K562 (cell line): ENCODE results near the gene GPR33. TPM values are rescaled to one million over a fixed set of nuclear protein-coding genes. Genes with fewer than 3 reads are reported as not detected.

Experiments used
- BRD4 ChIP-seq: fragments of 200-600 bp; sonication (generic); IDR thresholded peaks from 2 replicates; pipeline ENCODE4 v1.6.1; 2017; ENCODE audit warnings: inconsistent platforms
- ERF ChIP-seq: fragments of 450-650 bp; formaldehyde crosslinking; IDR thresholded peaks from 2 replicates; pipeline ENCODE4 v1.4.0; 2020; ENCODE audit warnings: mild to moderate bottlenecking, mixed read lengths
- FOXM1 ChIP-seq, 2 experiments: fragments of 450-650 bp in 1 of 2; sonication (generic) in 1 of 2; formaldehyde crosslinking in 1 of 2; IDR thresholded peaks; 2 replicates each; pipeline versions ENCODE4 v1.6.1 to v1.9.0; 2017 to 2022; ENCODE audit warnings: low read depth in 2 of 2, mild to moderate bottlenecking in 2 of 2, missing genetic modification reagents in 1 of 2, moderate library complexity in 1 of 2
- HNRNPH1 ChIP-seq: fragments of 200-400 bp; formaldehyde crosslinking; optimal IDR thresholded peaks from 2 replicates; pipeline ENCODE3; 2017; ENCODE audit warnings: low read depth, mild to moderate bottlenecking, low read length, moderate library complexity
- MTA2 ChIP-seq: fragments of 450-650 bp; IDR thresholded peaks from 2 replicates; pipeline ENCODE4 v1.6.1; 2016; ENCODE audit warnings: low read depth
- PHF20 ChIP-seq: fragments of 450-650 bp; IDR thresholded peaks from 2 replicates; pipeline ENCODE4 v1.6.1; 2018; ENCODE audit not compliant: partially characterized antibody
- polyA plus RNA-seq, 8 experiments: library from polyadenylated mRNA; depleted of rRNA in 4 of 8; stranded (reverse) in 5 of 8; unstranded in 3 of 8; fragments of >200 nt; fragmentation: Nextera tagmentation in 2 of 8; fragmentation: Illumina TruSeq in 1 of 8; extraction: Ambion mirVana in 2 of 8; extraction: Trizol in 1 of 8; gene quantifications; 2 replicates each; pipeline versions ENCODE4 v1.2.1 to v1.2.3, GENCODE V29; 2011 to 2014; ENCODE audit warnings: inconsistent platforms in 1 of 8, missing spikeins in 1 of 8
- total RNA-seq, 7 experiments: library from RNA; depleted of rRNA in 6 of 7; stranded (reverse); fragments of >200 nt in 6 of 7; fragmentation: Illumina TruSeq in 2 of 7; extraction: Trizol in 2 of 7; gene quantifications; 2 replicates each; pipeline versions ENCODE4 v1.2.1 to v1.2.3, GENCODE V29; 2011 to 2021; ENCODE audit warnings: low replicate concordance in 1 of 7
- TF ChIP-seq, protein P1 (sequence below): sonication (generic); formaldehyde crosslinking; IDR thresholded peaks from 2 replicates; pipeline ENCODE4 v1.9.0; 2022; ENCODE audit warnings: mild to moderate bottlenecking, missing genetic modification reagents
- TF ChIP-seq, protein P2 (sequence below): fragments of 450-650 bp; formaldehyde crosslinking; IDR thresholded peaks from 2 replicates; pipeline ENCODE4 v1.4.0; 2020; ENCODE audit warnings: mild to moderate bottlenecking, moderate library complexity

GPR33 gene
- total and polyA plus RNA-seq, 9 of the 15 experiments (the other 6 are each of a cell fraction or from before 2014, with no cell fraction given) = not detected

DNA sequence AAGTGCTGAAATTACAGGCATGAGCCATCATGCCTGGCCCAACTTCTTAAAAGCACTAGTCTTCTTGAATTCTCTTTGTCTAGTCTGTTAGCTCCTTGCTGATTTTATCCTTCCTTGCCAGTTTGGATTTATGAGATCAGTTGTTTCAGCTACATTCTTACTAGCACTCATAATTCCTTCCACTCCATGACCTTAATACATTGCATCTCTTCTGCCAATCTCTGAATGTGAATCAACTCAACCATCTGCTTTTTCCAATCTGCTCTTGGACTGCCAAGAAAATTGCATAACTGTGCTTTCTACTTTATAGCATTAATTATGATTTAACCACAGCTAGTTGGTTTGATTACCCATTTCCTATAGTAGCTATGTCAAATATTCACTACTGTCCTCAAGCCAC lies 52.6 kb downstream of the GPR33 start (continued):
- TF ChIP-seq, protein P1, sequence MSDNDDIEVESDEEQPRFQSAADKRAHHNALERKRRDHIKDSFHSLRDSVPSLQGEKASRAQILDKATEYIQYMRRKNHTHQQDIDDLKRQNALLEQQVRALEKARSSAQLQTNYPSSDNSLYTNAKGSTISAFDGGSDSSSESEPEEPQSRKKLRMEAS (CRISPR knock-in tag) = no peak
- TF ChIP-seq MTA2 = no peak
- TF ChIP-seq BRD4 = no peak
- TF ChIP-seq, protein P2, sequence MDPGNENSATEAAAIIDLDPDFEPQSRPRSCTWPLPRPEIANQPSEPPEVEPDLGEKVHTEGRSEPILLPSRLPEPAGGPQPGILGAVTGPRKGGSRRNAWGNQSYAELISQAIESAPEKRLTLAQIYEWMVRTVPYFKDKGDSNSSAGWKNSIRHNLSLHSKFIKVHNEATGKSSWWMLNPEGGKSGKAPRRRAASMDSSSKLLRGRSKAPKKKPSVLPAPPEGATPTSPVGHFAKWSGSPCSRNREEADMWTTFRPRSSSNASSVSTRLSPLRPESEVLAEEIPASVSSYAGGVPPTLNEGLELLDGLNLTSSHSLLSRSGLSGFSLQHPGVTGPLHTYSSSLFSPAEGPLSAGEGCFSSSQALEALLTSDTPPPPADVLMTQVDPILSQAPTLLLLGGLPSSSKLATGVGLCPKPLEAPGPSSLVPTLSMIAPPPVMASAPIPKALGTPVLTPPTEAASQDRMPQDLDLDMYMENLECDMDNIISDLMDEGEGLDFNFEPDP (CRISPR knock-in tag) = no peak
- TF ChIP-seq HNRNPH1 = no peak
- TF ChIP-seq ERF (CRISPR knock-in tag) = no peak
- TF ChIP-seq FOXM1 (IDR thresholded peaks at IDR 0.05; ENCODE audit: low read depth) = no peak
- no peak for TF ChIP-seq FOXM1 (CRISPR knock-in tag; IDR thresholded peaks at IDR 0.05; ENCODE audit: low read depth)
- no peak for TF ChIP-seq PHF20
- TF ChIP-seq, all 486 proteins: peak for 0

Other genes starting within 250 kb of the GPR33 start
- 8.1 and 8.4 TPM in 2 replicates for gene HEATR5A, start 67.5 kb downstream of the GPR33 start, total RNA-seq (2014; rRNA removed)
- gene HEATR5A, start 67.5 kb downstream of the GPR33 start, total RNA-seq (2014; rRNA removed; fragmentation: Illumina TruSeq; extraction: Trizol) = 27.7 and 30.4 TPM in 2 replicates
- gene HEATR5A, start 67.5 kb downstream of the GPR33 start, total RNA-seq (2015; rRNA removed; fragmentation: Illumina TruSeq; extraction: Trizol) = 17.5 and 19.3 TPM in 2 replicates
- gene HEATR5A, start 67.5 kb downstream of the GPR33 start, total RNA-seq (2021) = 18.7 and 23.0 TPM in 2 replicates
- gene HEATR5A, start 67.5 kb downstream of the GPR33 start, polyA plus RNA-seq (2011; rRNA removed) = 18.4 and 23.6 TPM in 2 replicates
- 12.3 and 14.9 TPM in 2 replicates for gene HEATR5A, start 67.5 kb downstream of the GPR33 start, polyA plus RNA-seq (2014; fragmentation: Illumina TruSeq; extraction: Trizol)
- gene HEATR5A, start 67.5 kb downstream of the GPR33 start, polyA plus RNA-seq (2014; fragmentation: Nextera tagmentation; extraction: Ambion mirVana) = 10 to 100 TPM; 46.4 to 50.9 TPM
- gene HEATR5A, start 67.5 kb downstream of the GPR33 start, polyA plus RNA-seq (2014; rRNA removed) = 8.0 and 10.8 TPM in 2 replicates
- gene DTD2, start 30.5 kb downstream of the GPR33 start, total RNA-seq (2014; rRNA removed) = 24.1 and 30.5 TPM in 2 replicates
- gene DTD2, start 30.5 kb downstream of the GPR33 start, total RNA-seq (2014; rRNA removed; fragmentation: Illumina TruSeq; extraction: Trizol) = 16.7 and 17.9 TPM in 2 replicates
- 17.0 and 18.2 TPM in 2 replicates for gene DTD2, start 30.5 kb downstream of the GPR33 start, total RNA-seq (2015; rRNA removed; fragmentation: Illumina TruSeq; extraction: Trizol)
- 15.2 and 16.6 TPM in 2 replicates for gene DTD2, start 30.5 kb downstream of the GPR33 start, total RNA-seq (2021)
- 9.8 and 13.4 TPM in 2 replicates for gene DTD2, start 30.5 kb downstream of the GPR33 start, polyA plus RNA-seq (2011; rRNA removed)
- 13.4 and 15.4 TPM in 2 replicates for gene DTD2, start 30.5 kb downstream of the GPR33 start, polyA plus RNA-seq (2014; fragmentation: Illumina TruSeq; extraction: Trizol)
- gene DTD2, start 30.5 kb downstream of the GPR33 start, polyA plus RNA-seq (2014; fragmentation: Nextera tagmentation; extraction: Ambion mirVana) = 1 to 10 TPM; 3.8 to 4.8 TPM
- 16.0 and 19.4 TPM in 2 replicates for gene DTD2, start 30.5 kb downstream of the GPR33 start, polyA plus RNA-seq (2014; rRNA removed)
- 4.5 and 5.4 TPM in 2 replicates for gene NUBPL, start 73.4 kb upstream of the GPR33 start, total RNA-seq (2014; rRNA removed)
- gene NUBPL, start 73.4 kb upstream of the GPR33 start, total RNA-seq (2014; rRNA removed; fragmentation: Illumina TruSeq; extraction: Trizol) = 8.7 and 9.6 TPM in 2 replicates
- gene NUBPL, start 73.4 kb upstream of the GPR33 start, total RNA-seq (2015; rRNA removed; fragmentation: Illumina TruSeq; extraction: Trizol) = 6.5 and 7.8 TPM in 2 replicates
- 5.5 and 6.6 TPM in 2 replicates for gene NUBPL, start 73.4 kb upstream of the GPR33 start, total RNA-seq (2021)
- gene NUBPL, start 73.4 kb upstream of the GPR33 start, polyA plus RNA-seq (2011; rRNA removed) = 5.9 and 7.7 TPM in 2 replicates
- 4.8 and 5.8 TPM in 2 replicates for gene NUBPL, start 73.4 kb upstream of the GPR33 start, polyA plus RNA-seq (2014; fragmentation: Illumina TruSeq; extraction: Trizol)
- 1 to 10 TPM; 3.2 to 3.6 TPM for gene NUBPL, start 73.4 kb upstream of the GPR33 start, polyA plus RNA-seq (2014; fragmentation: Nextera tagmentation; extraction: Ambion mirVana)
- 4.7 and 6.1 TPM in 2 replicates for gene NUBPL, start 73.4 kb upstream of the GPR33 start, polyA plus RNA-seq (2014; rRNA removed)